OCI-LY7 (cell line): ENCODE measurements around the gene ALK. TPM values are rescaled to one million over a fixed set of nuclear protein-coding genes. Genes with fewer than 3 reads are reported as not detected.

Experiments used
- BruUV-seq: library from RNA; stranded (reverse); fragments of 400-500 nt; replicated peaks from 2 replicates; lab custom pipeline; 2021; lab: Mats Ljungman, UMichigan
- CTCF ChIA-PET: fragments of 300-600 bp; sonication (Branson Sonifier 250); formaldehyde crosslinking; loops from one replicate; lab custom pipeline; 2022; ENCODE audit warnings: antibody characterized with exemption; ENCODE audit not compliant: unreplicated experiment; lab: Charles Lee
- POLR2A ChIA-PET: fragments of 300-600 bp; sonication (Branson Sonifier 250); formaldehyde crosslinking; loops from one replicate; lab custom pipeline; 2022; ENCODE audit warnings: antibody characterized with exemption; lab: Charles Lee
- DNase-seq: peaks from one replicate; pipeline ENCODE4 v3.0.0-alpha.2; 2015; ENCODE audit warnings: low spot score
- H2AFZ ChIP-seq: fragments of 200-600 bp; sonication (generic), shearing (Covaris generic); 2 replicates; pipeline ENCODE4 v1.6.1; 2014; ENCODE audit warnings: mild to moderate bottlenecking, antibody characterized with exemption, low read length, moderate library complexity
- H3K27ac ChIP-seq: fragments of 200-600 bp; sonication (generic); 2 replicates; pipeline ENCODE4 v1.5.1; 2014; ENCODE audit warnings: mixed run types, low read depth, mild to moderate bottlenecking, moderate library complexity, low read length, inconsistent platforms; ENCODE audit not compliant: poor library complexity, severe bottlenecking
- H3K36me3 ChIP-seq: fragments of 200-600 bp; sonication (generic); 2 replicates; pipeline ENCODE4 v1.6.1; 2014; ENCODE audit warnings: mild to moderate bottlenecking, antibody characterized with exemption, low read length, moderate library complexity, mixed read lengths; ENCODE audit not compliant: insufficient read depth
- H3K4me1 ChIP-seq: fragments of 200-600 bp; sonication (generic); 2 replicates; pipeline ENCODE4 v1.5.1; 2014; ENCODE audit warnings: mild to moderate bottlenecking, low read length; ENCODE audit not compliant: insufficient read depth, poor library complexity, severe bottlenecking
- H3K4me2 ChIP-seq: fragments of 200-600 bp; sonication (generic); 2 replicates; pipeline ENCODE4 v1.6.1; 2014; ENCODE audit warnings: mild to moderate bottlenecking, low read length
- H3K4me3 ChIP-seq: fragments of 200-600 bp; sonication (generic); 2 replicates; pipeline ENCODE4 v1.5.1; 2014; ENCODE audit warnings: mild to moderate bottlenecking, low read depth, low read length; ENCODE audit not compliant: poor library complexity, severe bottlenecking
- H3K79me2 ChIP-seq: fragments of 200-600 bp; sonication (generic); 2 replicates; pipeline ENCODE4 v1.6.1; 2016; ENCODE audit warnings: low read depth, mild to moderate bottlenecking, low read length, moderate library complexity, mixed read lengths; ENCODE audit not compliant: insufficient read depth
- H3K9me2 ChIP-seq: fragments of 200-600 bp; sonication (generic); 2 replicates; pipeline ENCODE4 v1.6.1; 2016; ENCODE audit warnings: mild to moderate bottlenecking, low read length, mixed read lengths; ENCODE audit not compliant: insufficient read depth
- H3K9me3 ChIP-seq: fragments of 200-600 bp; sonication (generic); 2 replicates; pipeline ENCODE4 v1.6.1; 2014; ENCODE audit warnings: mild to moderate bottlenecking, mixed run types, low read length, mixed read lengths
- H4K20me1 ChIP-seq: fragments of 200-600 bp; sonication (generic); 2 replicates; pipeline ENCODE4 v1.6.1; 2014; ENCODE audit warnings: mild to moderate bottlenecking, antibody characterized with exemption, low read length, moderate library complexity, mixed read lengths; ENCODE audit not compliant: insufficient read depth
- EZH2phosphoT487 ChIP-seq: fragments of 200-600 bp; sonication (generic); IDR thresholded peaks from 2 replicates; pipeline ENCODE4 v1.6.1; 2018; ENCODE audit warnings: low read depth, borderline replicate concordance, mild to moderate bottlenecking, mixed run types, antibody characterized with exemption, low read length, moderate library complexity, mixed read lengths
- intact Hi-C: fragments of 100-400 bp; cut with micrococcal nuclease; formaldehyde crosslinking; loops from one replicate; pipeline ENCODE4 v1.10.0; 2022; ENCODE audit not compliant: unreplicated experiment
- total RNA-seq, 2 experiments: library from RNA; depleted of rRNA in 1 of 2; stranded (reverse); fragments of >200 nt in 1 of 2; shearing (Covaris generic) in 1 of 2; gene quantifications; 2 replicates each; pipeline ENCODE4 v1.2.3, GENCODE V29; 2014 to 2022
- TF ChIP-seq, protein P1 (sequence below): fragments of 200-600 bp; sonication (generic); conservative IDR thresholded peaks from 2 replicates; pipeline ENCODE4 v1.5.1; 2014; ENCODE audit warnings: mild to moderate bottlenecking, antibody characterized with exemption, low read length, moderate library complexity, mixed read lengths

ALK gene
- total RNA-seq, 2 experiments from 2014 or later: 0.09 TPM; not detected in 1

- no peak overlapping the region for H2AFZ ChIP-seq
- ChIA-PET CTCF (no interaction called here), POLR2A (no interaction called here)
- no peak overlapping the region for H3K4me3 ChIP-seq
- no peaks in the 10 kb centered on the region for H4K20me1 ChIP-seq
- H3K4me2 ChIP-seq: no peak overlapping the region
- no peaks in the 10 kb centered on the region for H3K79me2 ChIP-seq
- no peaks in the 10 kb centered on the region for H3K36me3 ChIP-seq
- no peaks in the 10 kb centered on the region for H3K9me2 ChIP-seq
- BruUV-seq: no TSS peak
- no peaks in the 10 kb centered on the region for H3K9me3 ChIP-seq
- DNase-seq: no peak
- H3K27ac ChIP-seq: no peak overlapping the region
- H3K4me1 ChIP-seq: no peaks in the 10 kb centered on the region
- TF ChIP-seq, protein P1, sequence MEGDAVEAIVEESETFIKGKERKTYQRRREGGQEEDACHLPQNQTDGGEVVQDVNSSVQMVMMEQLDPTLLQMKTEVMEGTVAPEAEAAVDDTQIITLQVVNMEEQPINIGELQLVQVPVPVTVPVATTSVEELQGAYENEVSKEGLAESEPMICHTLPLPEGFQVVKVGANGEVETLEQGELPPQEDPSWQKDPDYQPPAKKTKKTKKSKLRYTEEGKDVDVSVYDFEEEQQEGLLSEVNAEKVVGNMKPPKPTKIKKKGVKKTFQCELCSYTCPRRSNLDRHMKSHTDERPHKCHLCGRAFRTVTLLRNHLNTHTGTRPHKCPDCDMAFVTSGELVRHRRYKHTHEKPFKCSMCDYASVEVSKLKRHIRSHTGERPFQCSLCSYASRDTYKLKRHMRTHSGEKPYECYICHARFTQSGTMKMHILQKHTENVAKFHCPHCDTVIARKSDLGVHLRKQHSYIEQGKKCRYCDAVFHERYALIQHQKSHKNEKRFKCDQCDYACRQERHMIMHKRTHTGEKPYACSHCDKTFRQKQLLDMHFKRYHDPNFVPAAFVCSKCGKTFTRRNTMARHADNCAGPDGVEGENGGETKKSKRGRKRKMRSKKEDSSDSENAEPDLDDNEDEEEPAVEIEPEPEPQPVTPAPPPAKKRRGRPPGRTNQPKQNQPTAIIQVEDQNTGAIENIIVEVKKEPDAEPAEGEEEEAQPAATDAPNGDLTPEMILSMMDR: no peak
- no peak for TF ChIP-seq EZH2phosphoT487
- intact Hi-C loops: no loop called here
These were observed 435.8 kb downstream of the ALK start for GRCh38 chr2:29485631-29486030.

GRCh38 chr2:29485117-29485516 is 436.3 kb downstream of the ALK start:
- intact Hi-C loops: no loop called here
- BruUV-seq: no TSS peak
- POLR2A ChIA-PET: no interaction called here

DNA sequence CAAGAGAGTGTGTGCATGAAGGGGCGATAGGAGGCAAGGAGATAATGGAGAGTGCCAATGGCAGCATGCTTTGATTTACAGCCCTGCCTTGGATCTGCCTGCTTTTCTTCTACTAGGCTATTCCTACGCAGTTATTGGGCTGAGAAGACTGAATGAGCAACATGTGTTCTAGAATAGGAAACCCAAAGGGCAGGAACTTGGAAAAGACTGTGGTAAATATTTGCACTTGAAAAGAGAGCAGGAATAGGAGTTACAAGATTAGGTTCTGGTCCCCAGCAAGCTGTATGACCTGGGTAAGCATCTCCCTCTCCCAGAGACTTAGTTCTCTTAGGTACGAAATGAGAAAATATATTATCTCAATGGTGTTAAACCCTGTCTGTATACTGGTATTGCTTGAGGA is 438.5 kb downstream of the ALK start:
- Histone ChIP-seq H3K4me2 (no peak overlapping the region), H3K36me3 (no peaks in the 10 kb centered on the region), H3K9me2 (no peaks in the 10 kb centered on the region), H3K9me3 (no peaks in the 10 kb centered on the region), H3K4me1 (no peaks in the 10 kb centered on the region), H3K27ac (no peak overlapping the region), H2AFZ (no peak overlapping the region), H4K20me1 (no peaks in the 10 kb centered on the region), H3K79me2 (no peaks in the 10 kb centered on the region), H3K4me3 (no peak overlapping the region)
- no peak for TF ChIP-seq EZH2phosphoT487
- TF ChIP-seq, protein P1: no peak
- no TSS peak for BruUV-seq
- ChIA-PET POLR2A (no interaction called here), CTCF (no interaction called here)
- DNase-seq: no peak
- intact Hi-C loops: no loop called here

More at GRCh38 chr2:29485117-29485516, 436.3 kb downstream of the ALK start:
- H3K79me2 ChIP-seq: no peaks in the 10 kb centered on the region
- H3K36me3 ChIP-seq: no peaks in the 10 kb centered on the region
- H3K4me3 ChIP-seq: no peak overlapping the region
- CTCF ChIA-PET: no interaction called here
- no peak overlapping the region for H3K27ac ChIP-seq
- H3K4me2 ChIP-seq: no peak overlapping the region
- TF ChIP-seq, protein P1: no peak
- no peak for TF ChIP-seq EZH2phosphoT487
- H2AFZ ChIP-seq: no peak overlapping the region
- no peaks in the 10 kb centered on the region for H4K20me1 ChIP-seq
- no peak for DNase-seq
- H3K9me2 ChIP-seq: no peaks in the 10 kb centered on the region
- H3K4me1 ChIP-seq: no peaks in the 10 kb centered on the region
- H3K9me3 ChIP-seq: no peaks in the 10 kb centered on the region
